Pulmonary artery endothelial cell (primary cell): ENCODE results near the gene MED26. TPM values are rescaled to one million over a fixed set of nuclear protein-coding genes. Genes with fewer than 3 reads are reported as not detected.

ENCODE experiments used
- DNase-seq: peaks from one replicate; pipeline ENCODE4 v3.0.0-alpha.2; 2011; ENCODE audit warnings: low read depth, low spot score
- total RNA-seq: library from RNA; depleted of rRNA; stranded (reverse); fragments of >200 nt; gene quantifications from 2 replicates; pipeline ENCODE4 v1.2.3, GENCODE V29; 2014

The MED26 gene
- total RNA-seq, 1 donor from 2014 or later: 4.4 TPM

DNA sequence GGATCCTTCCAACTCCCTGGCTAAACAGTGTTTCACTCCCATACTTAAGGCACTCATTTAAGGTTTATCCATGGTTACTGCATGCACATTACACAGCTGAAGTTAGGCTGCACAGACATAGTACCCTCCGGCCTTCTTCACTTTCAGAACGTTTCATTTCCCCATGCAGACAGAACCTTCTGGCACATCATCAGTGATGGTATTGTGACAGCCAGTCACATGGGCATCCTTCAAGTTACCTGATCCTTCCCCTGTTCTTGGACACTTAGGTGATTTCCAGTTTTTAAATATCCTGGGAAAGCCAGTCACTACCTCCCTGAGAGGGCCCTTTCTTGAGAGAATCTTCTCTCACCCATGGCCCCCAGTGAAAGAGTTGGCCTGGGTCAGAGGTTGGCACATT, 22.8 kb upstream of the MED26 start:
- DNase-seq: no peak

DNA sequence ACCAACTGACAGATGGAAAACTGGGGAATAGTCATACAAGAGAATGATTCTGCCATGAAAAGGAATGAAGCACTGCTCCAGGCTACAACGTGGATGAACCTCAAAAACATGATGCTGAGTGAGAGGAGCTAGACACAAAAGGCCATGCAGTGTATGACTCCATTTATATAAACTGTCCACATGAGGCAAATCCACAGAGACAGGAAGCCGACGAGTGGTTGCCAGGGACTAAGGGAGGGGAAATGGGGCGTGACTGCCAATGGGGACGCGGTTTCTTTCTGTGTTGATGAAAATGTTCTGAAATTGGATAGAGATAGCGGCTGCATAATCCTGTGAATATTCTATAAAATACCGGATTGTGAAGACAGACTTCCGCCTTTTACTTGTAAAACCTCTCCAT, 21.7 kb upstream of the MED26 start:
- DNase-seq: no peak

GRCh38 chr19:16645140-16645539, 17.1 kb upstream of the MED26 start:
- DNase-seq: no peak

DNA sequence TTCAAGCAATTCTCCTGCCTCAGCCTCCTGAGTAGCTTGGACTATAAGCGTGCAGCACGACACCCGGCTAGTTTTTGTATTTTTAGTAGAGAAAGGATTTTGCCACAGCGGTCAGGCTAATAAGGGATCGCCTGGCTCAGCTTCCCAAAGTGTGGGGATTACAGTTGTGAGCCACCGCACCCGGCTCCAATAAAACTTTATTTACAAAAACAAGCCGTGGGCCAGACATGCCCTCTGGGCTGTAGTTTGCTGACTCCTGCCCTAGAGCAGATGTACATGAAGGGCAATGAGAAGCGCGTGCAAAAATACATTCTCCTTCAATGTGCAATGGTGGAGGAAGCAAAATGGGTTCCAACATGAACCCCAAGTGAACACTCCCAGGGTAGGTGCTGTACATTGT, 13.7 kb upstream of the MED26 start:
- DNase-seq: no peak

DNA sequence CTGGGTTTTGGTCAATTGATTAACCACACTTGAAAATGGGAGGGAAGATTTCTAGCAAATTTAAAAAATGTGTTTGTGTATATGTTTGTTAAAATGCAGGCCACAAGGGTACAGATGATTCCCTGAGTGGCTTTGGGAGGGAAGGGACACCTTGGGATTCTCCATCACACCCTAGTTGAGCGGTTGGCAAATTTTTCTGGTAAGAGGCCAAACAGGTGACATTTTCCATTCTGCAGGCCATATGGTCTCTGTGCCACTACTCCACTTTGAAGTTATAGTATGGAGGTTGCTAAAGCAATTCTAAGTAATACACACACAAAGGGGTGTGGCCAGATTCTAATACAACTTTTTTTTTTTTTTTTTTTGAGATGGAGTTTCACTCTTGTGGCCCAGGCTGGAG, 12.9 kb upstream of the MED26 start:
- DNase-seq: no peak

DNA sequence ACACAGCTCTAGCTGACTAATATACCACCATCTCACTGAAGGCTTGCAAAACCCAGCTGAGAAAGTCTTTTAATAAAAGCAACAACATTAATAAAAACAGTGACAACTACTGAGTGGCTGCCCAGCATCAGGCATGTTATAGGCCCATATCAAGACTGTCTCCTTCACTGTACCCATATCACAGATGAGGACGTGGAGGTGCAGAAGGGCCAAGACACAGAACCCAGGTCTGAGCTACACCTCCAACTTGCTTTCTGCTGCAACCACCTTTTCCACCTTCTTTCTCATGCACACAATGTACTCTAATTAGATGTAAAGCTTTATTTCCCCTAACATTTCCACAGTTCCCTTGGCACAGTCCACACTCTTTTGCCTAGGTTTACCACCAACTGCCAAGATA, 10.7 kb upstream of the MED26 start:
- no peak for DNase-seq

GRCh38 chr19:16637535-16637934, 9.5 kb upstream of the MED26 start:
- no peak for DNase-seq

DNA sequence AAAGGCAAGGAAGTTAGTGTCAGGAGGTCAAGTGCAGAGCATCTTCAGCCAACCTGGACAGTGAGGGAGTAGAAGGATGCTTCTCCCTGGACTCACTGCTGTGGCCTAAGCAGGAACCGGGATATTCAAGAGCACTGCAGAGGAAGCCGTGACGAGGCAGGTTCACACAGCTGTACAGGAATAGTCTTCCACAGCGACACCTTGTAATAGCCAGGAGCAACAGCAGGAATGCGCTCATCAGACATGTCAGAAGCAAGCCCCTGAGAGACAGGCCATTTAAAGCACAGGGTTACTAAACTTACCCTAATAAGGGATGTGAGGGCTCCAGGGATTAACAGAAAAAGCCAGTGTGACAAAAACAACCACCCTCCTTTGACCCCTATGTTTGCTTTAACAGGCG, 3.5 kb upstream of the MED26 start:
- no peak for DNase-seq

DNA sequence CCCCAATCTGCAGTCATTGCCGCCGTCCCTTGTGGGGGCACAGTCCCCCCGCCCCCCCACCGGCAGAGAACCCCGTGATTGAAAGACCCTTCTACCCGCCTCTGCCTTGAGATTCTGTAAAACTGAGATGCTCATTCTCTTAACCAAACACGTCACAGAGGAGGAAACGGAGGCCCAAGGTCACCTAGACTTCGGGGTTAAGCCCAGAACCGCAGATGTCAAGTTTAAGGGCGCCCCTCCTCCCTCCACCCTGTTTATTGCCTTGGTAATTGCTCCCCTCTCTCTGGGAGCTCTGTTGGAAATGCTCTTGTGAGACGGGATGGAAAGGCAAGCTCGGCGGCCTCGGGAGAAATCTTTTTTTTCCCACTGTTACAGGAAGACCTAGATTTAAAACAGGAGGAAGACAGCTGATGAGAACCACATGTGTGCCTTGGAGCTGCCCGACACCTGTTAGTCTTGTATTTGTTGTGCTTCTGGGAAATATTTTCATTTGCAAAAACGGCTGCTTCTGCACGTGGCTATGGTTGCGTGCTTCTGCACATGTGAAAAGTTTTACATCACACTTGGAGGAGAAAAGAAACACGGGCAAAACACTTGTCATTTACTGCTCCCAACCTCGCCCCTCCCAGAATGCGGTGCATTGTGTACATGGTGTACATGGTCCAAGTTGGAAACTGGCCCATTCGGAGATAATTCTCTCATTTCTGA, 1.1 kb upstream of the MED26 start:
- no peak for DNase-seq

- no peak for DNase-seq
Measured at GRCh38 chr19:16627928-16628182, 149 bp downstream of the MED26 start.

DNA sequence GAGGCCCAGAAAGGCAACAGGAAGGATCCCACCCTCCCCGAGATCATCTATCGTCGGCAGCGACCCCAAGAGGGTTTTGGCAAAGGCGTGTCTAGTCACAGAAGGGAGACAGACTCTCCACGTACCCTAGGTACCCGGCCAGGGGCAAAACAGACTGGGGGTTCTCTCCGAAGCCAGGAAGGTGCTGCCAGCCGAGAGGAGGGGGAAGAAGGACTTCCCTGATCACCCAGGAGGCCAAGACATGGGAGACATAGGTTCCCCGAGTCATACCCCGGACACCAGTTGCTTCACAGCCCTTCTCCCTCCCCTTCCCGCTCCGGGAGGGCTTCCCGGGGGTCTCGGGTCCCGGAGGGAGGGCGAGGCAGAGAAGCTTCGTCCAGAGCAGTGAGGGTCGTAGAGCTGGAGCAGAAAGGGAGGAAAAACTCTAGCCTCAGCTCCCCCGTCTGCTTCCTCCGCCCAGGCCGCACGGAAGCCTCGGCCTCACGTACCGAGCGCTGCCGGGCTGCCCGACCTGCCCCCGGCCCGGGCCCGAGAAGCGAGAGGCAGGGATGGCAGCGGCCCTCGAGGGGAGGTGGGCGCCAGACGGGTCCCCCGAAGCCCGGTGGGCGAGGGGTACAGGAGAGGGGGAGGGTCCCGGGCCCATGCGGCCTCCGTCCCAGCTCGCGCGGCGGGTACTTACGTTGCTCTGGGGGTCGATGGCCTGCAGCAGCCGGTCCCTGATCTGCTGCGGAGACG, 644 bp downstream of the MED26 start:
- DNase-seq: no peak

- DNase-seq: no peak
Measured at GRCh38 chr19:16626796-16627192, 1.2 kb downstream of the MED26 start.

GRCh38 chr19:16625163-16625958, 2.6 kb downstream of the MED26 start:
- no peak for DNase-seq

DNA sequence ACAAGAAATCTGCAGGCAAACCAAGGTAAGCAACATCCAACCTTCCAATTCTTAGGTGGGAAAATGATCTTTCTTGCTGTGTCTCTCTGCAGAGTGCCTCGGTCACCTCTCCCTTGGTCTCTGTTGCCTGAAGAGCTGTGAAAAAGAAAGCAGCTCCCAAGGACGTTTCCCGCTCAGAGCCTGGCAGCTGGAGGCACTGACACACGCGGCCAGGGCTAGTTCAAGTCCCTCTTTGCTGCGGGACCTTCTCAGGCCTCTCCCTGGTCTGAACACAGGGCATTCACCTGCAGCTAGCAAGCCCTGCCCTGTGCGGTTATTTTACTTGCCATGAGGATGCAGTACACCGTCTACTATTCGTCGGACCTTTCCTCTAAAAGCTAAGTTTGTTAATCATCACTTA, 3.8 kb downstream of the MED26 start:
- DNase-seq: no peak

DNA sequence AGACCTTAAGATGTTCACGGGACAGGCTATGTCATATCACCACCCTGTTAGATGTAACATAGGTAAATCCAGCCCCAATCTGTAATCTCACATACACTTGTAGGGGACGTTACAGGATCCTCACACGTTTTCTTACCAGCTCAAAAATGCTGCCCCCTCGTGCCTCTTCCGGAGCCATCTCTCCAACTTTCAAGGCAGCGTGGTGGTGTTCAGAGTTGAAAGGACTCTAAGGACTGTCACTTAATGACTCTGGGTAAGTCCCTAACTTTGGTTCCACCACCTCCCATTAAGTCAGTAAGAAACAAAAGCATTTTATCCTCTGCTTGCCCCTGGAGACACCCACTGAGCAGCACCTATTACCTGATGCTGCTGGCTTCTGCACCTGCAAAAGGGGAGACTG, 4.4 kb downstream of the MED26 start:
- DNase-seq: no peak

DNA sequence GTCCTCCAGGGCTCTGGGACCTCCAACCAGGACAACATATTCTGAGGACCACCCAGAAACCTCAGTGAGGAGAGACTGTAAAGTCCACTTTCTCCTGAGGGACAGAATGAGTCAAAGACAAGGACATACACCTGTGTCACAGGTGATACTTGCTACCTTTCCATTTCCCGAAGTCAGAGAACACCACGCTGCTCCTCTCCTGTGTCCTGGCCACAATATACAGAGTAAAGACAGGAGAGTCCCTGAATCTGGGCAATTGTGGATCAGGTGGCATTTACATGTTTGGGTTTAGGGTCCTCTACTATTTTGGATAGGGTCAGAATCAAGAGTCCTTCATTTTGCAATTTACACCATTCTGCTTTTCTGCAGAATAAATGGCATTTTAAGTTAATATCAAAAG, 4.9 kb downstream of the MED26 start:
- DNase-seq: no peak

GRCh38 chr19:16621165-16621800, 6.7 kb downstream of the MED26 start:
- no peak for DNase-seq

GRCh38 chr19:16620584-16620983, 7.4 kb downstream of the MED26 start:
- DNase-seq: no peak

DNA sequence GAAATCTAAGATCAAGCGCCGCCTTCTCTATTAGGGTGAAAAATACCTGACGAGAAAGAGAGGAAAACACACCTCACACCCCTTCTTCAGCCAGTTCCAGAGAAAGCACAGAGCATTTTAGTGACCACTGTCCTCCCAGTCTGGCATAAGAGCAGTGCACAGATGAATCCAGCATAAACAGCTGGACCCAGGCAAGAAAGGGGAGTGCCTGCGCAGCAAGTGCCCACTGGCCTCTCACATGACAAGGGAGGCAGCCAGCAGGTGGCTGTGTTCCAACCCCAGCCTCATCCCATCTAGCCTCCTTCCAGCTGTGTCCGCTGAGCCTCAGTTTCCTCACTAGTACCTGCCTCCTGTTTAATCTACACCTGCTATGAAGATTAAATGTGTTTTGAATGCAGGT, 8.0 kb downstream of the MED26 start:
- DNase-seq: no peak

DNA sequence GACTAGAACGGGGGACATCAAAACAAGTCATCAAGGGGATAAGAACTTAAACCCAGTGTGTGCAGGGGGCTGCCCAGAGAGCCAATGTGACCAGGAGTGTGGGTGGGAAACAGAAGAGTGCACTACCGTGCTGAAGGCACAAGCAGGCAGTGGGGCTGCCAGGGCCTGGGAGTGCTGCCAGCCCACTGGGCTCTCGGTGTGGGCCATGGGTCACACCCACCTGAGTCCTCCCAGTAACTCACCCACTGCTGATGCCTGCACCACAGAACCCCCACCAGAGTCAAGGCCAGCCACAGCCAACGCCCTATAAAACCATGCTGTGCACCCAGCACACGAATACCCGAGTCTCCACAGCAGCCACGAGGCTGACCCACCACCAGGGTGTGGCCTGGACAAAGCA, 8.5 kb downstream of the MED26 start:
- DNase-seq: no peak

DNA sequence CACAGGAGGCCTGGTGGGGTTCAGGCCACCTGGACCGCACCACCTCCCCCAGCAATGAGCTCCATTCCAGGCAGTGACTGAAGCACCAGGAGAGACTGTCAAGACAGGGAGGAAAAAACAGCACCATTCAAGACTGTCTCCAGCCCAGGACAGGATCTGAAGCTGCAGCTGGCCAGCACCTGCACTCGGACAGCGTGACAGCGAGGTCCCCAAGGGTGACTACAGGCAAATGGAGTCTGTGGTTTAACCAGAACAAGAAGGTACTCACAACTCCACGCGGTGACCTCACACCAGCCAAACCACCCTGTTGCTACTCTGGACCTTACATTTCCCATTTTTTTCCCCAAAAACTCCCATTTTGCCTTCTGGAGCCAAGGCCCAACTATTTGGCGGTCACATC, 9.8 kb downstream of the MED26 start:
- no peak for DNase-seq

GRCh38 chr19:16615808-16616207, 12.2 kb downstream of the MED26 start:
- DNase-seq: no peak
